HG03558 (cell line): ENCODE data around the gene NFKBIE.

Experiments used
- ATAC-seq: cut with Tn5 transposase; IDR thresholded peaks from one replicate; pipeline ENCODE4 v1.9.1; 2021; ENCODE audit warnings: moderate number of reproducible peaks; ENCODE audit not compliant: unreplicated experiment; ENCODE audit errors: extremely low read depth

NFKBIE gene

DNA sequence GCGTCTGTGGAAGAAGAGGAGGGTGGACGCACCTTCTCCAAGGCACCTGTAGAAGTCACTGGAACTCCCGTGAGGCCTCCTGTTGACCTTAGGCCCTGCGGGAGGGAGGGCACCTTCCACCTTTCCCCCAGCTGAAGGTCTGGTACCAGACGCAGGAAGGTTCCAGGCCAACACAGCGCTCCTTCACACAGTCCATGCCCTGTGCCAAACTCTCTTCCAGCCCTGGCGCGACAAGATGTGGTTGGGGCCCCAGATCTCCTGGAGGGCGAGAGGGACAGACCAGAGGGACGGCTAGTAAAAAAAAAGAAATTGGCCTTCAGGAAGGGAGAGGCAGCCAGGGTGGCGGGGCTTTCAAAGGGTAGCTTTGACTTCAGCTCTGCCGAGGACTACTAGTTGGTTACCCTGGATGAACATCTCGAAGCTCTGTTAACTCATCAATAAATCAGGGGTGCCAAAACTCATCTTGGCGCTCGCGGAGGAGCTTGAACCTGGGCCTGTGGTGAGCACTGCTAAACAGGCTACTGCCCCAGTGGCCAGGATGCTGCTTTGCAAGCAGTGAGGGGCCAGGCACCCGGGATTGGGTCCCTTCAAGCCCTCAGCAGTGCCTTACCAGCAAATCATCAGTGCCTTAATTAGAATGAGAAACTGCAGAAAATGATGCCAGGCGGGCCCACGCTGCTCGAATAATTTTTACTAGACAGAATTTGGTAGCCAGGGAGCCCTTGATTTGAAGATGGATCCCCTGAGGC, 32.9 kb upstream of the NFKBIE start:
- no peak for ATAC-seq

DNA sequence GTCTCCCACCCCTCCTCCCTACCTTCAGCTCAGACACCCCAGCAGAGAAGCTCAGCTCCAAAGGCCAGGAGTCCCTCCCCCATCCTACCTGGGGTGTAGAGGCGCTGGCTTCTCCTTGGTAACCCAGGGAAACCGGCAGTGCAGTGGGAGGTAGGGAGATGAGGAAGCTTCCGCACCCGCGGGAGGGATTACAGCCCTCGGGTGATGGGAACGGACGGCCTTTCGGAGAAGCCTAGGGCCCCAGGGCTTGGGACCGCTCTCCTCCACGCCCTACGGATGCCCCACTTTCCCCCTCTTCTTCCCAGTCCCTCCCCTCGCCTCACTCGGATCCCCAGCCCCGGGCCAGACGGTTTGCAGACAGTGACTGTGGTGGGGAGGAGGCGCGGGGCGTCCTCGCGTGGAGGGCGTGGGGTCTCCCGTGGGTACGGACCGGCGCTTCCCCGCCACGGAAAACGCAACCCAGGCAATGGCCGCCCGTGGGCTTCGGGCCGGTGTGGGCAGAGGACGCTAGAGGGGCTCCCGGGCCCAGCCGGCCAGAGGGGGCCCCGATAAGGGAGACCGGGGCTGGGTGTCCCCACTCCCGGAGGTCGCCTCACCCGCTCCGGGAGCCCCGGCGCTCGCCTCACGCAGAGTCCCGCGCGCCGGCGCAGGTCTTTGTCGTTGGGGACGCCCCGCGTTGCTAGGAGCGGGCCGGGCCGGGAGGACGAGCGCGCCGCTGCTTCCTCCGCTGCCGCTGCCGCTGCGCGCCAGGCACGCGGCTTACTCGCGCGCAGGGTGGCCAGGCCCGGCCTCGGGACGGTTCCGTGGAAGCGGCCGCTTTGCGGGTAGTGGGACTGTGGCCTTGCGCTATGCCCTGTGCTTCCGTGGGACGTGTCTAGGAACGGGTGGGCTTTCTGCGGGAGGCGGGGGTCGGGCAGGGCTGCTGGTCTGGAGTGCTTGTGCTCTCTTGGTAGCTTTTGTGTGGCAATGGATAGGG, 32.0 kb upstream of the NFKBIE start:
- no peak for ATAC-seq

DNA sequence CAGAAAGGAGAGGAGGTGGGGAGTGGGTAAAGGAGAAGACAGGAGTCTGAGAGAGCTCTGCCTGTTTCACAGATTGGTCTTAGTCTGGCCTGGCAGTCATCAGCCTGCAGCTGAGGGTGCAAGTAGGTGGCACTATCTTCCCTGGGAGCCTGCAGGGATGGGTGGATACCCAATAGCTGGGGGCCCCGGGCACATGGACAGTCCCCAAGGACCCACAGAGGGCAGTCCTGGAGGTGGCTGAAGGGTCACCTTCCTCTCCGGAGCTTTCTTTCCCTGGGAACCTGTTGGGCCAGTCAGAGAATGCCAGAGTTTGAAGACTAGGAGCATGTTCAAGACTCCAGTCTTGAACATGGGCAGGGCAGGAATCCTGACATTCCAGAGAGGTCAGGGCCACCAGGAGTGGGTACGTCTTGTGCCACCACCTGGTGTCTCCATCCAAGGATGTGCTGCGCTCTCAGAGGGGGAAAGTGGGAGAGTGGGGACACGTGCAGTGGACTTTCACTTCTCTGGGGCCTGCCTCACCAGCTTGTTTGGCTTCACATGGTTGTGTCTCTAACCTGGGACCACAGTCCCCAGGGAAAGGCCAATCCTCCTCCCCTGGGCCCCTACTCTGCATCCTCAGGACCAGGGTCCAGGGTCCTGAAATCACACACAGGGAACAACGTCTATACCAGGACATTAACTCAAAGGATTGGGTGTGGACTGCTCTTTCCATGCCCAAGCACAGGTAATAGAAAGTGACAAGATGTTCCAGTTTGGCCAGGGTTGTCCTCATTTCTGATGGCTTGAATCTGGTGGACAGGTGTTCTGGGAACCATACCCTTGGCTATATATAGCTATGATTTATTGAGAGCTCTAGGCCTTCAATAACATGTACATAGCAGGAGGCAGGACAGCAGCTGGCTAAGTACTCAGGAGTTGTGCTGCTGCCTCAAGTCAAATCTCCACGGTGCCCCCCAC, 29.8 kb upstream of the NFKBIE start:
- ATAC-seq: no peak

DNA sequence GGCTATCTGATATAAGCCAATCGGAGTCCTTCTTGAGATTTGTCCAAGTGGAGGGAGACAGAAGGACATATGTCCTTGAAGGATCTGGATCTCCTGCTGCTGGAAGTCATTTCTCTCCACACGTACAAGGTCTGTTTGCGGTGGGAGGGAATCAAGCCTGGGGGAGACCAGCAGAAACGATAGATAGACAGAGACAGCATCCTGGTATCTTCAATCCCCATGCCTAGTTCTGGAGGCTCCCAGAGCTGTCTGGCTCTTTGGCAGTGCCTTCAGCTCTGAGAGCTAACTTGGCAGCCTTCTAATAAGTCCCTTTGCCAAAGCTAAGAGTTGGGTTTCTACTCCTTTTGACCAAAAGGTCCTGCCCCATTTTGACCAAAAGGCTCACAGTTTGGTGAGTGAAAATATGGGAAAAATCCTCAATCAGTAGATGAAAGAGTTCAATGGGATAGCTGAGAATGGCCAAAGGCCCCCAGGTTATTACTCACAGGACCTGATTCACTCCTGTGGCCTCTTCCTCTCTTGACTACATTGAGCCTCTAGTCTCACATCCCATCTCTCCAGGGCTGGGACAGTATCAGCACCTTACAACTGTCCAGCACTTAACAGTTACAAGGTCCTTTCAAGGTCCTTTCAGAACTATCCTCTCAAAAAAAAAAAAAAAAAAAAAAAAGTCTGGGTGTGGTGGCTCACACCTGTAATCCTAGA, 27.5 kb upstream of the NFKBIE start:
- ATAC-seq: no peak

DNA sequence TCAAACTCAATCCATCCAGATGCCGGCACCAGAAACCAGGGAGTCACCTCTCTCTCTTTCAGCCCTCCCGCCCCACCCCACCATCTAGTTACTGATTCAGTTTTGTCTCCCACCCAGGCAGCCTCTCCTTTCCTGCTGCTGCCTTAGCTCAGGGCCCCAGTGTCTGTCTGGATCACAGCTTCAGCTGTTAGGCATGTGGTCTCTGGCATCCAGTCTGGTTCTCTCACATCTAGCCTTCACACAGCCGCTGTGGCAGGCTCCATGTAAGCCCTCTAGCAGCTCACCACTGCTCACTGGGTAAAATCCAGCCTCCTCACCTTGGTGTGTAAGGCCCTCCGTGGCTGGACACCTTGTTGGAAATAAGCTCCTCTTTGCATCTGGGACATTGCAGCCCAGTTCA, 26.5 kb upstream of the NFKBIE start:
- ATAC-seq: no peak

DNA sequence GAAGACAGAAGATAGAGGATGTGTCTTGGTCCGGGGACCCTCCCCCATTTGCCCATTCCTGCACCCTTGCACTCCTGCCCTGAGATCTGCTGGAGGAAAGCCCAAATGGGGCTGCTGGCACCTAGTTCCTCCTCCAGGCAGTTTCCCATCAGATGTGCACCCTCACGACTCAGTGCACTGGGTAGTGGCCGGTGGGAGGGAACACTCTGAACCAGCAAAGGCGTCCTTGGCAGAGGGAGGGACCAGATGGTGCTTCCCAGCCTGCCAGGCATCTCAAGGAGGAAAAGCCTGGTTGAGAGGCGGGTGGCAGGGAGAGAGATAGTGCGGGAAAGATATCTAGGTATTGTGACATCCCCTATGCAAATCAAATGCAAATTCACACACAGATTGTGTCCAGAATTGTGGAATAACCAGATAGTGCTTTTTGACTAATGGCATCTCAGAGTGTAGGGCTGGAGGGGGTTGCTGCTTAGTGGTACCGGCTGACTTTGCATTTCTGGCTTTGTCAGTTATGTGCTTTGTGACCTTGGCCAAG, 24.4 kb upstream of the NFKBIE start:
- ATAC-seq: no peak

DNA sequence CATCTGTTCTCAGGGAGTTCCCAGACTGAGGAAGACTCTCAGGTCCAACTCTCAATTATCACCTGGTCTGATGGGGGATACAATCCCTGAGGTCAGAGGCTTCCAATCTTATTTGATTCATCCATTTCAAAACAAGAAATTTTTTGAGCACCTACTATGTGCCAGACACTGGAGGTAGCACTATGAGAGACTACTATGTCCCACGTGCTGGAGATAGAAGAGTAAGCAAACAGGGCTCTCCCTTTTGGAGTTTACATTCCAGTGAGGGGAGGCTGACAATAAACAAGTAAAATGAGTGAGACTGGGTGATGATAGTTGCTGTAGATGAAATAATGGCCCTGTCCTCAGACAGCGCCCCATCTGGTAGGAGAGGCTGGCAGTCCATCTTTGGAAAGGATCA, 21.4 kb upstream of the NFKBIE start:
- no peak for ATAC-seq

DNA sequence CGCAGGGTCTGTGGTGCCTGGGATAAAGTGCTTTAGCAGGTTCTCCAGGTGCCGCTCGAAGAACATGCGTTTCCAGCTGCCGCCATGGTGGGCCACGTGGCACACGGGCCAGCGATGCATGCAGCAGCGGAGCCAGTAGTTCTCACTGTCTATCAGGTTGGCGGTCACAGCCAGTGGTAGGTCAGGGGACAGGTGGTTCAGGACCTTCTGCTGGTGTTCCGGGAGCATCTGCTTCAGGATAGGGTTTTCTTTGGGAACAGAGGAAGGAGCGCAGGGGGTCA, 20.9 kb upstream of the NFKBIE start:
- no peak for ATAC-seq

DNA sequence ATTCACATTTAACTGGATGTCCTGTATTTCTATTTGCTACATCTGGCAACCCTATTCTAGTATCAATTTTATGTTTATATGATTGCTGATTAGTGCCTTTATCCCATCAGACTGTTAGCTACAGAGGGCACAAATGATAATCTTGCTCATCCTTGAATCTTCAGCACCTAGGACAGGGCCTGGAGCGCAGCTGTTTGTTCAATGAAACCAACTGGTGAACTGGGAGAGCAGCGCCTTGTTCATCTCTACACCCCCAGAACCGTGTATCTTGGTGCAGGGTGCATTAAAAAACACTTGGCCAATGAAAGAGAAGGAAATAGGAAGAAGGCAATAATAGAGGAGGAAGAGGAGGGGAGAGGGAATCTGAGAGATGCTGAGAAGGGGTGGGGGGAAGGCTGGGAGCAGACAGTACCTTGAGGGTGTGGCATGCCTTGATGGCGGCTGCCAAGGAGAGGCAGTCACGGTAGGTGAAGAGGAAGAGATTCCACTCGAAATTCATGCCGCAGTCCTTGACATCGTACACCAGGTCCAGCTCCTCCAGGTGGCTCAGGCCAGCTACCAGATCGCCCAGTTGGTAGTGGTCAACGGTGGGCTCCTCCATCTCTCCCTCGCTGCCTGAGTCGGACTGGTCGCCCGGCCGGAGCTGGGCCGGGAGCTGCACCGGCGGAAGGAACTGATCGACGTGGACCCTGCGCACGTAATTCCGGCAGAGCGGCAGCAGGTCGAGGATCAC, 20.4 kb upstream of the NFKBIE start:
- ATAC-seq: no peak

DNA sequence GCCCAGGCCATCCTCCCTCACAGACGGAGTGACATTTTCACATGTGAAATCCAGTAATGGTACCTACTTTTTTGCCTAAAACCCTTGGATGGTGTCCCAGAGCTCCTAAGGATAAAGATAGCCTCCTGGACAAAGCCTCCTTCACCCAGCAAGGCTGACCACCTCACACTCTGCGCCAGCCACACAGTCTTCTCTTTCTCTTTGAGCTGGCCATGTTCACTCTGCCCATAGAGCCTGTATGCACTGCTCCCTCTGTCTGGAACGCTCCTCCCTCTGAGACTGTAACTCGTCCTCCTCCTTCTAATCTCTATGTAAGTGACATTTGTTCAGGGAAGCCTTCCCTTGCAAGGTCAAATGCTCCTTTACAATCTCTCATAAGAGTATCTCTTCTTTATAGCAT, 19.5 kb upstream of the NFKBIE start:
- no peak for ATAC-seq

DNA sequence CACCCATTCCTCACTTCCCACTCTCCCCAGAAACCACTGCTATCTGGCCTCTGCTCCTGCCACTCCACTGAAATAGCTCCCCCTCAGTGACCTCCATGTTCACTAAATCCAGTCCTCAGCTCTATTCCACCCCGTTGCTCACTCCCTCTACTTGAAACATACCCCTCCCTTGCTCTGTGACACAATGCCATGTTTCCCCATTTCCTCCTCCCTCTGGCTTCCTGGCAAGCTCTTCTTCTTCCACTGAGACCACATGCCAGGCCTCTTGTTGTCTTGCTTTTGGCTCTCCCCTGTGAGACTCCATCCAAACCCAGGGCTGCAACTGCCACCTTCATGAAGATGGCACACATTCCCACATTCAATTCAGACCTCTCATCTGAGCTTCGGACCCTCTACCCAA, 18.8 kb upstream of the NFKBIE start:
- no peak for ATAC-seq

DNA sequence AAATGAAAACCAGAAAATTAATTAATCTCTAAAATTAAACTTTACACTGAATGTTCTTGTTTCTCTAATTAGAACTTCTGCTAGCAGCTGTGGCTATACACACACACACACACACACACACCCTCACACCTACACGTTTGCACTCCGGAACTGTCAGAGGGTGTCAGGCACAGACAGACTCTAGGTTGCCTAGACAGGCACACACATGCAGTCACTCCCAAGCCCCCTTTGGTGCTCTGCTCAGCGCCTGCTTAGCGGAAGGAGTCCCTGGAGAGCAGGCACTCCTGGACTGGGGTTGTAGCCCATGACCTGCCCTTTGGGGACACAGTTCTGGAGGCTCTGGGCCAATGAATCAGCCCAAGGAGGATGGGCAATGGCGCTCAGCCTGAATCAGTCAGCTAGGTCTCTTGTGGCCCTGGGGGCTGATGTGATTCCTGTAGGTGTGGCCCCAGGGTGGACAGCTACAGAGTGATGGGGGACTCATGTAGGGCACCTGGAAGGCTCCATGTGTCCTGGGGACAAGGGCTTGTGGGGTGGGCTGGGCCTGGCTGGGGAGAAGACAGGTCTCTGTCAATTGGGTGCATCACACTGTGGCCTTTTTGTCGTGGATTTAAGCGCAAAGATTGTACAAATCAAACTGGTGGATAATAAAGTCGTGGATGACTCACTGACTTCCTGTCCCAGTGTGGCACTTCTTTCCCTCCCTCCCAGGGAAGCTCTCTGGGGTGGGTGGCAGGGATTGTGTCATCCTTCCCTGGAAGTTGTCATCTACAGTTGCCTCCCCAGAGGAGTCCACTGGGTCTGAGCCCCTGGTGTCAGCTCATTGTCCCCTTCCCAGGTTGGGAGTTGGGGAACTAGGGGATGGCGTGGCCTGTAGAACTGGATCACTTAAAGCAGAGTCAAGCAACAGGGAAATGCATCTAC, 13.7 kb upstream of the NFKBIE start:
- no peak for ATAC-seq

DNA sequence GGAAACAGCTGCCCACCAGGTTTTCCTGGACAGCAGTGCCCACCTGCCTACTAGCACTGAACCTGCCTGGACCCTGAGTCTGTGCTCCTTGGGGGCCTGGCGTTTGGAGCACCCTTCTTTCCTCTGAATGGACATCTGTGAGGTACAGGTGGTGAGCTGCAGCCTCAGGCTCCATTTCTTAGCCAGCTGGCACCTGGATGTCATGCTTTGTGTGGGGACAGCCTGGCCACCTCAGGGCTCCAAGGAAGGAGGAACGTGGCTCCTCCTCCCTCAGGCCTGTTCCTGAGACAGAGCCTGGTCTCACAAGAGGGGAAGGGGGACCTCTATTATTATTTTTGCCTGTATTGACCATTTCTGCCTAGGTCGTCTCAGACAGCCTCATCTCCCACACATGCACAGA, 13.0 kb upstream of the NFKBIE start:
- no peak for ATAC-seq

DNA sequence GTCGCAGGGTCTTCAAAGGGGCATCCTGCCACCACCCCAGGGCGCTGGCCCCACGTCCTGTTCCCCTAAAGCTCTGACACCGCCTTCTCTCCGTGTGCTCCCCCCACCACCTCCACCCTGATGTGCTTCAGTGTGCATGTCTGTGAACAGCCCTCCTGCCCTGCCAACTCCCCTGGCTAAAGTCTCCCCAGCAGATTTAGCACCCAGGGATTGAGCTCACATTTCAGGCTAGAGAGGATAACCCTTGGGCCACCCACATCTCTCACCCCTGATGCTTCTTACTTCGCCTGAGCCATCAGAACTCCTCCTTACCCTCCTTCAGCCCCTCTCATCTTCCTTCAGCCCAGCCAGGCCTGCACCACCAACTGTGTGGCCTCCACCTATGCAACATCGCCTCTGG, 12.4 kb upstream of the NFKBIE start:
- ATAC-seq: no peak

DNA sequence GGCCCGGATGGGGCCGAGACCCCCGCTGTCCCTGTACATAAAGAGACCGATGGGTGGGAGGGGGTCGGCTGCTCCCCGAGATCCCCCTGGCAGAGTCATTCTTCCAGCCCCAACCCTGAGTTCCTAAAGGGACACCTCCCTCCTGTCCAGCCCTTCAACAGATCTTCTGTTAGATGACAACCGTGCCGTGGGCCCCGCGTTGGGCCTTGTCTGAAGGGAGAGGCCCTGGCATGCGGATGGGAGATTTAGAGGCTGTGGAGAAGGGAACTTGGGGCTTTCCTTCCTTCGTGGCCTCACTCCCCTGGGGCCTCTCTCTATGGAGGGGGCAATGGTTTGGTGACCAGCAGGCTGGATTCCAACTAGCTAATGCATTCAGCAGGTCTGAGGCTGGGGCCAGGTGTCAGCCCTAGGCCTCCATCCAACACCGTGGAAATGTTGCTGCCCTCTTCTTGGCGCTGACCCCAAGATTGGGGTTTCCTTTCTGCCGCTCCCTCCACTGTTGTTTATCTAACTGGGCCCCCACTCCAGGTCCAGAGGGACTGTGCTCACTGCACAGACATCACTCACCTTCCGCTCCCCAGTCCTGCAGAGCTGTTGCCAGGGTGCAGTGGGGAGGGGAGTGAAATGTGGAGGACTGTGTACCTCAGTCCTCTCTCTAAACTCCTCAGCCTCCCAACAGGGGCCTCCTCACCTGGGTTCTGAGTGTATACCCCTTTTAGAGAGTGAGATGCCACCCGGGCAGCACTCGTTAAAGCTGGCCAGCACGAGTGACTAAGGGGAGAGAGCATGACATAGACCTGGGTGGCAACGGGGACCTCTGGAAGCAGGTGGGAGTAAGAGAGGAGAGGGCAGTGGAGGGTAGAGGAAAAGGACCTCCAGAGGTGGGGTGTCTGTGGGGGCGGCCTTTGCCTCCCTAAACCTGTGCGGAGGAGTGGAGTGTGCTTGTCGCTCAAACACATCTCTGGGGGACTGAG, 11.6 kb upstream of the NFKBIE start:
- ATAC-seq: no peak

DNA sequence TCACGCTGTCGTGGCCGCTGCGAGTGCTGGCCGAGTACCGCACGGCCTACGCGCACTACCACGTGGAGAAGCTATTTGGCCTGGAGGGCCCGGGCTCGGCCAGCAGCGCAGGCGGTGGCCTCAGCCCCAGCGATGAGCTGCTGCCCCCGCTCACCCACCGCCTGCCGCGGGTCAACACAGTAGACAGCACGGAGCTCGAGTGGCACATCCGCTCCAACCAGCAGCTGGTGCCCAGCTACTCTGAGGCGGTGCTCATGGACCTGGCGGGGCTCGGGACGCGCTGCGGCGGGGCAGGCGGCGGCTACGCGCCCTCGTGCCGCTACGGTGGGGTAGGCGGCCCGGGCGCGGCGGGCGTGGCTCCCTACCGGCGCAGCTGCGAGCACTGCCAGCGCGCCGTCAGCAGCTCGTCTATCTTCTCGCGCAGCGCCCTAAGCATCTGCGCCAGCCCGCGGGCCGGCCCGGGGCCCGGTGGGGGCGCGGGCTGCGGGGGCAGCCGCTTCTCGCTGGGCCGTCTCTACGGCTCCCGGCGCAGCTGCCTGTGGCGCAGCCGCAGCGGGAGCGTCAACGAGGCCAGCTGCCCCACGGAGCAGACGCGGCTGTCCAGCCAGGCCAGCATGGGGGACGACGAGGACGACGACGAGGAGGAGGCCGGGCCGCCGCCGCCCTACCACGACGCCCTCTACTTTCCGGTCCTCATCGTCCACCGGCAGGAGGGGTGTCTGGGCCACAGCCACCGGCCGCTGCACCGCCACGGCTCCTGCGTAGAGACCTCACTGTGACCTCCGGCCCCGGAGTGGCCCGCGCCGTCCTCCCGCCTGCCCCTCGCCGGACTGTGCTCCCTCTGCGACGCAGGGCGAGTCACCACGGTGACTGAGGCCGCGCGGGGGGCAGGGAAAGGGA, 10.6 kb upstream of the NFKBIE start:
- ATAC-seq: no peak
